Measurements from ENCODE around the gene KLHL3. TPM values are rescaled to one million over a fixed set of nuclear protein-coding genes. Genes with fewer than 3 reads are reported as not detected.
"Not testable (repeated sequence)": the region's sequence is repeated elsewhere in the genome, so short reads cannot be mapped to it uniquely, and the experiment has no call there.

KLHL3 gene
- total RNA-seq, 2 experiments from 2014 or later, result 3.6 to 4.0 TPM

DNA sequence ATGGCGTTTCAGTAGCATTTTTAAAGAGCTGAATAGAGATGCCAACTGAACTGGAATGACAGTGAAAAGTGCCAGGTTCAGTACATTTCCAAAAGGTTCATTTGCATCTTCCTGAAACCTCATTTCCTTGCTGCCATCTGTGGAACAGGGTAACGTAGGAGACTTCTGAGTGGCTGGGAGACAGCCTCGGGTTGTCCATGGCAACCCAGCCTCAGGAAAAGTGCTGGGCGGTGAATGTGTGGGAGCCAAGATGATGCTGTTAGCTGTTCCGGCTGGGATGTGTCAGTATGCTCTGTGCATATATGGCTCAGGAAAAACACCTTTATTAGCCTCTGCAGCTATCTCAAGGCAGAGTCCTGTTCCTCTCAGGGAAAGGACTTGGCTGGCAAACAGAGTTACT, 87.5 kb downstream of the KLHL3 start:
- ChIA-PET CTCF (no interaction called here), POLR2A (no interaction called here)

DNA sequence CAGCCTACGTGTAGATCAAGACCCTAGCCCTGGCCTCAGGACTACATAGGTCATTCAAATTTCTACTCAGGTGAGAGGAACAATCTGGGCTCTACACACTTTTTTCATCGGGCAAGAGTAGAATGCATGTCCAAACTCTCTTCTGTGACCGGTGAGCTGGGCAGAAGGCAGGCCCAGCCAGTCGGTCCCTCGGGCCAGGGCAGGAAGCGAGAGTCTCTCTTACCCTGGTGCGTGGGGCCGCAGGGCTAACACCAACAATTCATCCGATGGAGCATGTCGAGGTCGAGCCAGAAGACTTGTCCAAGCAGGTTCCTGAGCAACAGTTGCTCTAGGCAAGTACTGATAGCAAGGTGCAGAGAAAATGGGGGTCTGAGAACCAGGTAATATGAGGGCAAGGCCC, 88.5 kb downstream of the KLHL3 start:
- ChIA-PET CTCF (no interaction called here), POLR2A (no interaction called here)

DNA sequence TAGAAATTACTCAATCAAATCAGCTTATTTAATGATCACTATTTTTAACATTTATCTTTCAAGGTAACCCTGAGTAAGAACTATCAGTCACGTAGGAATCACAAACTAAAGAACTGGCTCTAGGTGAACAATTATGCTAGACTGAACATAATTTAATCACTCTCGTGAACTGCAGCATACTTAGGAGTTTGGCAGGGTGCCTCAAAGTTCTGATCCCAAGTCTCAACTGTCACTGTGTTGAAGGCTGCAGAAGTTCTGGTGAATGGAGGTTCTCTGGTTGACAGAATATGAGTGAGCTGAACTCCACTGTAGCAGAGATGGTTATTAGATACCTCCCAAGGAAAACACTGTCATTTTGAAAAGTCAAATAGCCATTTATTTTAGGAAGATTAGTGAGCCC, 89.1 kb downstream of the KLHL3 start:
- POLR2A ChIA-PET, result no interaction called here
- CTCF ChIA-PET, result no interaction called here

DNA sequence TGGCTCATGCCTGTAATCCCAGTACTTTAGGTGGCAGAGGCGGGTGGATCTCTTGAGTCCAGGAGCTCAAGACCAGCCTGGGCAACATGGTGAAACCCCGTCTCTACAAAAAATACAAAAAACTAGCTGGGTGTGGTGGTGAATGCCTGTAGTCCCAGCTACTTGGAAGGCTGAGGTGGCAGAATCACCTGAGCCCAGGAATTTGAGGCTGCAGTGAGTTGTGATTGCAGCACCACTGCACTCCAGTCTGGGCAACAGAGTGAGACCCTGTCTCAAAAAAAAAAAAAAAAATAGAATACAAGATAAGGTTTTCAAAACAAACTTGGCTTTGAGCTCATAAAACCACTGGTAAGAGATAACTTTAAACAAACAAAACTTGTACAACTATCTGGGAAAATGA, 92.8 kb downstream of the KLHL3 start:
- POLR2A ChIA-PET, result not testable (repeated sequence)
- CTCF ChIA-PET, result interaction anchor here (2.5 kb wide), 1 partner anchor 13 kb away, joined by 8 read pairs; no protein-coding TSS in a partner anchor

DNA sequence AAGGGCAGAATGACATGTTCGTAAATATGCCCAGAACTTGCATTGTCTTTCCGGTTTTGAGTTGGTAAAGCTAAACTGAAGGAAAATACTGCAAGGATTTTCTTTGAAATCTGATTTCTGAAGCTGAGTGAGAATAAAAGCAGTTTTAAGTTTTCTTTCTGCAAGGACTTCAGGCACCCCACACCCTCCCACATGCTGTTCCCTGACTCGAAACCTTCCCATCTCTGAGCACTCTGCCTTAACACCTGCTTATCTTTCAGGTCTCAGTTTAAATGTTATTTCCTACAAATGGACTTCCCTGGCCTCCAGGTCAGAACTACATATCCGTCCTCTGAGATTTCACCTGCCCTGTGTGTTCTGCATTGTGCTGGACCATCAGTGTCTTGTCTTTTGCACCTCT, 93.8 kb downstream of the KLHL3 start:
- ChIA-PET POLR2A (no interaction called here), CTCF (interaction anchor here (1.1 to 2.5 kb wide), 2 partner anchors 12 to 18 kb away, joined by 4 to 8 read pairs; no protein-coding TSS in a partner anchor)

DNA sequence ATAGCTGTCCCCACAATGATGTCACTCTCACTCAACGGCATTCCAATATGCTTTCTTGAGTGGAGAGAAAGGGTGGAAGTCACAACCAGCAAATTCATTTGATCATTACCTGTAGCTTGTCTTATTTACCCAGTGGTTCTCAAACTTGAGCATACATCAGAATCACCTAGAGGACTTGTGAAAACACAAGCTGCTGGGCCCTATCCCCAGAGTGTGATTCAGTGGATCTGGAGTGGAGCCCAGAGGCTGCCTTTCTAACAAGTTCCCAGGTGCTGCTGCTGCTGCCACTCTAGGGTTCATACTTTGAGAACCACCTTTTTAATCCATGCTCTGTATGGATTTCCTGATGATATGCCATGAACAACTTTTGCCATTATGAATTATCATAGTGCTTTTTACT, 94.7 kb downstream of the KLHL3 start:
- ChIA-PET CTCF (interaction anchor here (1.1 to 2.5 kb wide), 3 partner anchors 11 to 19 kb away, joined by 4 to 8 read pairs (median 8); no protein-coding TSS in a partner anchor), POLR2A (no interaction called here)

DNA sequence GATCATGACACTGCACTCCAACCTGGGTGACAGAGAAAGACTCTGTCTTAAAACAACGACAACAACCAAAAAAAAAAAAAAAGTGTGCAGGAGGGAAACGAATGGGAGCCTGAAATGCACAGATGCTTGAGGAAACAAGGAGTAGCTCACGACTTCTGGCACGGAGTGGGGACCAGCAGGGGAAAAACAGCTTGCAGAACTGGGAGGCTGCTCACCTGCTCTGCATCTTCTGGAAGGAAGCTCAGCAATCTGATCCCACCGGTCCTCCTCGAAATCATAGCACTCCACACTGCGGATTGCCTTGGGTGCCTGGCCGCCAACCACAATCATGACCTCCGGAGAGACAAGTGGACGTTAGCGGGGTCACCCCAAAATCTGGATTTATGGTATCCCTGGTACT, 96.2 kb downstream of the KLHL3 start:
- ChIA-PET CTCF (interaction anchor here (0.7 to 1.6 kb wide), 2 partner anchors 10 to 21 kb away, joined by 3 to 8 read pairs; no protein-coding TSS in a partner anchor), POLR2A (interaction anchor here (0.6 kb wide), 2 partner anchors 21 to 686 kb away, joined by 3 to 4 read pairs; no protein-coding TSS in a partner anchor)

DNA sequence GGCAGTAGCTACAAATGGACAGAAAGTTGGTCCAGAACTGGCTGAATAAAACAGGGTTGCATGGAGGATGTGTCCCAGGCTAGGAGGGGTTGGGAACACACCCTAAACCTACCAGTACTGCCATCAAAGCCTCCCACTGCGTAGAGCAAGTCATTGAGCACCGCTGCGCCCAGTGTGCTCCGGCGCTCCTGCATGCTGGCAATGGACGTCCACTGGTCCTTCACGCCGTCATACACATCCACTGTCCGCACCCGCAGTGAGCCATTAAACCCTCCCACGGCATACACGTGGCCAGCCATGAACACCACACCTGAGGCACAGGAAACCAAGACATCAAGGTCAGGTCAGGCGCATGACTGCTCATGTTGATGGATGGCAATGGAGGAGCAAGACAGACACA, 97.0 kb downstream of the KLHL3 start:
- CTCF ChIA-PET, result no interaction called here
- POLR2A ChIA-PET, result no interaction called here

DNA sequence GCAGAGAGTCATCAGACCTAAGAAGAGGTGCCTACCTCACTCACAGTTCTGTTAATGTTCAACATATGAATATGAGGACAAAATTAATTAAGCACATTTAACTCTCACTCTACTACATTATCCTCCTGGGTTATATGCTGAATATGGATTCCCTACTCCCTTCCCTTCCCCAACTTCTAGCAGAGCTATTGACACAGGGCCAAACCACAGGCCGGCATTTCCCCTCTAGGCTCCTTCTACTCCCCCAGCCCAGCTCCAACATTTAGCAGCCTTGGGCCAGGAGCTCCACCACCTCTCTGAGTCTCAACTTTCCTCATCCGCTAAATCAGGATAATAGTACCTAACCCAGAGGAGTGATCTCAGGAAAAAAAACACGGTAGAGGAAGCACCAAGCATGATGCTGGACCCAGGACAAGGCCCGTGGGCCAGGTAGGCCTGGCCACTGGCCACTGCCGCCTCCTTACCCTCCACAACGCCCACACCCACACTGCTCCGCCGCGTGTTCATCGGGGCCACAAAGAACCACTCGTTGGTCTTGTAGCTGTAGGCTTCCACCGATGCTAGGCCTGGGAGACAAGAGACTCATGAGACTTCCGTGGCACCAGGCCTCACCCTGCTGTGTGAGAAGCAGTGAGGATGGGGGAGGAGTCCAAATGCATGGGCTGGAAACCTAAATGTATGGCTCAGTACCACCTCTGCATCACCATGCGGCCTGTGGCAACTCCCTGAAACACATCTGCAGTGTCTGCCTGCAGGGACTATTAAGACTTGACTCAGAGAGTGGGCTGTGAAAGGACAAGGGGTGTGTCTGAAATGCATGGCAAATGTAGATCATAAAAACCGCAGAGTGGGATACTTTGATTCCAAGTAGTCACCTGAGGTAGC, 98.8 kb downstream of the KLHL3 start:
- CTCF ChIA-PET, result interaction anchor here (0.6 kb wide), 1 partner anchor 105 kb away, joined by 3 read pairs; no protein-coding TSS in a partner anchor

DNA sequence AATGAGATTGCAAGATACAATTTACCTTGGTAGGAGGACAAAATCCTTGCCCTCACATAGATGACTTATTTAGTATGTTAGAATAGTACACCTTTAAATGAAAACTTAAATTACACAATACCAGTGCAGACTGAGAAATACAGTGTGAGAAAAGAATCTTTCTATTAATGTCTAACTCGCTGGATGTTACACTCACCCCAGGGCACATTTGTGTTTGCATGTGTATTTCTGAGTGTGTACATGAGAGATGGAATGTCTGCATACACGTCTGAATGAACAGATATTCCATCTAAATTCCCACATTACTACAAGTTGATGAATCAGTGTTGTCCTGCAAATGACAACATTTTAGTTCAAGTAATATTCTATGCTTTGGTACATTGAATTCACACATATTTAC, 99.8 kb downstream of the KLHL3 start:
- ChIA-PET CTCF (interaction anchor here (0.6 kb wide), 1 partner anchor 106 kb away, joined by 3 read pairs; no protein-coding TSS in a partner anchor), POLR2A (no interaction called here)

More for the DNA sequence above, 98.8 kb downstream of the KLHL3 start:
- POLR2A ChIA-PET, result no interaction called here

DNA sequence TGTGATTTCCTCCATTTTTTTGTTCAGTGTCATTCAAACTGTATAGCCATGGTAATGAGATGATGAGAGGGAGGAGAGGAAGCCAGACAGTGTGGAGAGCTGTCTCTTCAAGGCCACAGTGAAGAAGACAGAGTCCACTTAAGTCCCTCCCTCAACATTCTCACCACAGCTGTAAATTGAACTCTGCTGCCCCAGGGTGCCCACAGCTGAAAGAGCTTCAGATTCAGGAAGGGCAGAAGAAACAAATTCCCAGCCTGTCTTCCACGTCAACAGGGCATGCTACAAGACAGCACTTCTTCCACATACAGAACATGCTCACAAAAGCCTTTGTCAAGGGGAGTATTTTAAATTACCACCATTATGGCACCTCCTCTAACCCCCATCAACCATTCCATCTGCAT, 100.4 kb downstream of the KLHL3 start:
- ChIA-PET POLR2A (no interaction called here), CTCF (no interaction called here)

DNA sequence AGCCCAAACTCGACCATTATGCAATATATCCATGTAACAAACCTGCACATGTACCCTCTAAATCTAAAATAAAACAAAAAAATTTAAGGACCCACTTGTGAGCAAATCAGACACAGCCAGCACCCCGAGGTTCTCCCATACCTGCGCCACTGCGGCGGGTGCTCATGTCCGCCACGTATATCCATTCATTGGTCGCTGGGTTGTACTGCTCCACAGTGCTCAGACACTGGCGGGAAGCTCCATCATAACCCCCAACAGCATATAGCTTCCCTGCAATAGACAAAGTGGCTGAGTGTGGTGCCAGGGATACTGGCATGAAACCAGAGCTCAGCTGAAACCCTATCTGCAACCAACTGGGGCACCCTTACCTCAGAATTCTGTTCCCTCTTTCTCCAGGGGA, 102.0 kb downstream of the KLHL3 start:
- CTCF ChIA-PET, result interaction anchor here (0.5 to 1.2 kb wide), 3 partner anchors 9 to 118 kb away, joined by 3 to 4 read pairs (median 4); no protein-coding TSS in a partner anchor

DNA sequence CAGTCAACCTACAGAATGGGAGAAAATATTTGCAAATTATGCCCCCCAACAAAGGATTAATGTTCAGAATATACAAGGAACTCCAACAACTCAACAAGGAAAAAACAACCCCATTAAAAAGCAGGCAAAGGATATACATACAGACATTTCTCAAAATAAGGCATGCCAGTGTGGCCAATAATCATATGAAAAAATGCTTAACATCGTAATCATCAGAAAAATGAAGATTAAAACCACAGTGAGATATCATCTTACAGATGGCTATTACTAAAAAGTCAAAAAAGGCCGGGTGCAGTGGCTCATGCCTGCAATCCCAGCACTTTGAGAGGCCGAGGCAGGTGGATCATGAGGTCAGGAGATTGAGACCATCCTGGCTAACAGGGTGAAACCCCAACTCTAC, 103.2 kb downstream of the KLHL3 start:
- CTCF ChIA-PET, result no interaction called here
- POLR2A ChIA-PET, result no interaction called here

More for the DNA sequence above, 102.0 kb downstream of the KLHL3 start:
- POLR2A ChIA-PET, result no interaction called here

DNA sequence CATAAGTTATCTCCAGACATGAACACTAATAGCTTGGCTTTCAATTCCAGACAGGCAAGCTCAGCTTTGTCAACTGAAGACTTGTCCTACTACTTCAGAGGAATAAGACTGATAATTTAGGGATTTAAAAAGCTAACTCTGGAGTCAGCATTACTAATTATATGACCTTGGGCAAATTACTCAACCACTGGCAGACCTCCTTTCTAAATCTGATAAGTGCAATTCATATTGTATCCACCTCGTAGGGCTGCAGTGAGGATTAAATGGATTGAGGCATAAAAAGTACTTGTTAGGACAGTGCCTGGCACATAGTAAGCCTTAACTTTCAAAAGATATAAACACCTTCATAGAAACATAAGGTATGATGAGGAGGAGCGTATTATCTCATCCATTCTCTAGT, 104.4 kb downstream of the KLHL3 start:
- POLR2A ChIA-PET, result no interaction called here
- CTCF ChIA-PET, result interaction anchor here (1.7 to 2.7 kb wide), 2 partner anchors 29 to 111 kb away, joined by 7 to 16 read pairs; no protein-coding TSS in a partner anchor

DNA sequence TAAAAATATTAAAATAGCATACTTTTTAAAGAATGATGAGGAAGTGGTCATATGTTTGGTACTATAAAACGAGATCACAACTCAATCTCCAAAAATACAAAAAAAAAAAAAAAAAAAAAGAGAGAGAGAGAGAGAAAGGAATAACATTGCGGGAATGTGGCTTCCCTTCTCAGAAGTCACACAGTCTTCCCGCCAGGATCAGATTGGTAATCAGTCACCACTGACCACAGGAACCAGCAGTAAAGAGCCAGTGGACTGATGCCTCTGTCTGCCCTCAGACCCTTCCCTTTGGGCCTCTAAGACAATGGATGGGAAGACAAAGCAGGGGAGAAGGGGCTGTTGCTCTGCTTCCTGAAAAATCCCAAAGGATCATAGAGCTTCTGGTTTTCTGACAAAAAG, 104.9 kb downstream of the KLHL3 start:
- POLR2A ChIA-PET, result no interaction called here
- CTCF ChIA-PET, result interaction anchor here (0.7 to 2.7 kb wide), 4 partner anchors 30 to 147 kb away, joined by 3 to 16 read pairs (median 6); no protein-coding TSS in a partner anchor

DNA sequence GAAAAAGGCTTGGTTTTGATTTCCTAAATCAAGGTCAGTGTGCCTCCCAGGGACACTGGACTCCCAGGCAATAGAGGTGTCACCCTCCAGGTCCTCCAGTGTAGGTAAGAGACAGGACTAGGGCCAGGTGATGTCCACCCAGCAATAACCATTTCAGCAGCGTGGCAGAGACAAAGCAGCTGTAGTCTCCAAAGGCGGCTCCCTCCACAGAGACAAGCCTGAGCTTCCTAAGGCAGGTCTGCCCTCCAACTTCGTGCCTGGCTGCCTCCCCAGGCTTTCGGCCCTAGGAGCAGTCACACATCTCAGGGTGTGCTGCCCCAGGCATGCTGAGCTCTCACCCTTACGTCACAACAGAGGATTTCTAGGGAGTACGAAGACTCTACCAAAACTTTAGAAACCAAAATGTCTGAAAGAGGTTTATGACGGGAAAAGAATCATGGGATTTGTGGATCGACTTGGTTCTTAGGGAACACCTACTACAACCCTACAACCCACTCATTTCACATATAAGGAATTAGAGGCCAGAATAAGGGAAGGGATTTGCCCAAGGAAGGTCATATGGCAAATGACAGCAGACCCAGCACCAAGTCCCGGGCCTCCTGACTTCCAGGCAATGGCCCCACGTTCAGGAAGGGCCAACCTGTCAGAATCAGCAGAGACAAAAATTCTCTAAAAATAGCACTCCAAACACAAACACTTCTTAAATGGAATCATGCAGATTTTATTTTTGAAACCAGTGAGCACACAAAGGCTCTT, 105.5 kb downstream of the KLHL3 start:
- CTCF ChIA-PET, result interaction anchor here (0.7 to 2.7 kb wide), 14 partner anchors 10 to 439 kb away, joined by 3 to 16 read pairs (median 6); no protein-coding TSS in a partner anchor

DNA sequence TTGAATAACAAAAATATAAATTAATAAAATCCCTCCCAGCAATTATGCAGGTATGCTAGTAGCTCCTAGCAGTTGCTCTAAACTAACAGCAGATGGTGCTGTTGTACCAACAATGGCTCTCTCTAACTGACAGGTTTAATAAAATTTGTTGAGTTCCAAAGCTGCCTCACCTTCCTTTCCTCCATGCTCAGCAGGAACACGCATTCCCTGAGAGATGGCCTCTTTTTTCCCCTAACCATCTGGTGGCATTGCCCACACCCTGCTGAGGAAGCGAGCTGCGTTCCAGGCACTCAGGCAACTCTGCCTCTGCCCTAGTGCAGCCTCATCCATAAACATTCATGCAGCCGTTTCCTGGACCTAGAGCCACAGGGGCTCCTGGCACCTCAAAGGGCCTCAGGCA, 106.2 kb downstream of the KLHL3 start:
- POLR2A ChIA-PET, result no interaction called here
- CTCF ChIA-PET, result interaction anchor here (0.7 to 2.7 kb wide), 16 partner anchors 10 to 440 kb away, joined by 3 to 16 read pairs (median 4); no protein-coding TSS in a partner anchor

More for the DNA sequence above, 105.5 kb downstream of the KLHL3 start:
- POLR2A ChIA-PET, result no interaction called here

DNA sequence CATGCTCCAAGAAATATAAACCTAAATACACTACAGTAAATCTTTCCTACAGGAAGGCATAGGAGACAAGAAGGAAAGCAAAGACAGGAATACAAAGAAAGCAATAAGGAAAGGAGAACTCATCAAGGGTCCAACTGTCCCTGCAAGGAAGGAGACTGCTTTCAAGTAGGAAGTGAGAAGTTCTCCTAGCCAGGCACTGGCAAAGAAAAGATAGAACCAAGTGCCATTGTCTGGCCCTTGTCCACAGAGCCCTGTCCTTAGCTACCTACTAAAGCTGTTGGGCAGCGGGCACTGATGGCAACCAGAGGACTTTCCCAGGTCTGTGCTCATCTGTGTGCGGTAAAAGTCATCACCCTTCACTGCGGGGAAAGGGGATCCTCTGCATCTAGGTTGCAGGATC, 108.2 kb downstream of the KLHL3 start:
- ChIA-PET CTCF (no interaction called here), POLR2A (no interaction called here)

DNA sequence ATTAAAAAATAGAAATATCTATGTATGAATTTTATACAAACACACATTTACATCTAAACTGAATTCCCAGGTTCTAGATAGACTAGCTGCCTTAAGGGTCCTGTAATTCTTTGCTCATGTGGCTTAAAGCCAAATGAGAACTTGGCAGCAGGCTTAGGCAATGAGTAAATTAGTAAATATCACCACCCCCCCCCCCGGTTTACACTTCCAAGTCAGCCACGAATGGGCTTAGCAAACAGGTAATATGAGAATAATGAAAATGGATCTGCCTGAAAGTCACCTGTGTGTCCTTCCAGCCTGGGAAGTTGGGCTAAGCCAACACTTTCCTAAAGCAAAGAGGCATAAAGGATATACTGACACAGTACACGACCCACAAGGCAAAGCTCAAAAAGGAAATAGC, 108.6 kb downstream of the KLHL3 start:
- CTCF ChIA-PET, result no interaction called here
- POLR2A ChIA-PET, result interaction anchor here (0.7 kb wide), 1 partner anchor 526 kb away, joined by 7 read pairs; no protein-coding TSS in a partner anchor

DNA sequence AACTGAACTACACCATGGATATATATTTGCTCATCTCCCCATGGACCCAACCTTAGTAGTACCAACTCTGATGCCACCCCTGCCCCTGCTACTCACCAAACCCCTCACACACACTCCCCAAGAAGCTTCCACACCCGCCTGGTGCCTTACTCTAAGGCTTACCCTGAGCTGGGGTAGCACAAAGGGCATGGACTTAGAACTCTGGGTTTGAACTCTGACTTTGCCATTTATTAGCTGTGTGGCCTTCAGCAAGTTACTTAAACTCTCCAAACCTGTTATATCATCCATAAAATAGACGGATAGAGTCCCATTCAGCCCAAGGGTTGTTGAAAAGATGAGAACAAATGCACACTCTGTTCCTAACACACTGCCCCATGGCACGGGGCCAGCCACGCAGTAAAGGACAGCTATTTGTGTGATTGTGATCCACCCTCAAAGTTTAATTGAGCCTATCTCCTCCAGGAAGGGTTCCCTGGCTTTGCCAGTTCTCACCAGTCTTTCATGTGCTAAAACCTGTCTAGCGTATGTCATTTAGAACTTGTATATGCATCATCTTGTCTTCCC, 111.0 kb downstream of the KLHL3 start:
- CTCF ChIA-PET, result interaction anchor here (0.9 to 1.2 kb wide), 2 partner anchors 9 to 35 kb away, joined by 3 read pairs; no protein-coding TSS in a partner anchor
- POLR2A ChIA-PET, result no interaction called here
